ENCODE measurements around the gene ZNF800.
A peak's percentile ranks its signal among the peaks of the same experiment; 100 is the strongest.
"Not testable (repeated sequence)": the region's sequence is repeated elsewhere in the genome, so short reads cannot be mapped to it uniquely, and the experiment has no call there.

Gene ZNF800

GRCh38 chr7:127396184-127396583 lies 3.7 kb upstream of the ZNF800 start:
- ChIA-PET CTCF (interaction anchor here (0.6 to 0.7 kb wide), 2 partner anchors 245 to 351 kb away, joined by 3 to 5 read pairs; no protein-coding TSS in a partner anchor), POLR2A (no interaction called here)
- DNase-seq (ENCODE audit: extremely low spot score), result peak; percentile 22
- no peak for TF ChIP-seq LEF1 (IDR thresholded peaks at IDR 0.05; ENCODE audit: borderline replicate concordance)
- TF ChIP-seq FOXA1 (IDR thresholded peaks at IDR 0.05), result no peak
- TF ChIP-seq HDGF (IDR thresholded peaks at IDR 0.05; ENCODE audit: borderline replicate concordance), result no peak
- no peak for TF ChIP-seq FOXM1 (IDR thresholded peaks at IDR 0.05; ENCODE audit: borderline replicate concordance)
- TF ChIP-seq TARDBP (IDR thresholded peaks at IDR 0.05), result no peak
- no peak for TF ChIP-seq SUZ12 (IDR thresholded peaks at IDR 0.05)
- TF ChIP-seq, protein P1, sequence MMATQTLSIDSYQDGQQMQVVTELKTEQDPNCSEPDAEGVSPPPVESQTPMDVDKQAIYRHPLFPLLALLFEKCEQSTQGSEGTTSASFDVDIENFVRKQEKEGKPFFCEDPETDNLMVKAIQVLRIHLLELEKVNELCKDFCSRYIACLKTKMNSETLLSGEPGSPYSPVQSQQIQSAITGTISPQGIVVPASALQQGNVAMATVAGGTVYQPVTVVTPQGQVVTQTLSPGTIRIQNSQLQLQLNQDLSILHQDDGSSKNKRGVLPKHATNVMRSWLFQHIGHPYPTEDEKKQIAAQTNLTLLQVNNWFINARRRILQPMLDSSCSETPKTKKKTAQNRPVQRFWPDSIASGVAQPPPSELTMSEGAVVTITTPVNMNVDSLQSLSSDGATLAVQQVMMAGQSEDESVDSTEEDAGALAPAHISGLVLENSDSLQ (IDR thresholded peaks at IDR 0.05), result no peak
- TF ChIP-seq BHLHE40 (IDR thresholded peaks at IDR 0.05; ENCODE audit: borderline replicate concordance), result no peak
- TF ChIP-seq L3MBTL2 (conservative IDR thresholded peaks at IDR 0.05), result no peak
- TF ChIP-seq SP1 (IDR thresholded peaks at IDR 0.05), result no peak
- no peak for TF ChIP-seq NFRKB (IDR thresholded peaks at IDR 0.05)
- no peak for TF ChIP-seq ZNF384 (IDR thresholded peaks at IDR 0.05)
- no peak for TF ChIP-seq ELF4 (IDR thresholded peaks at IDR 0.05)
- no peak for TF ChIP-seq ARNT (IDR thresholded peaks at IDR 0.05)
- no peak for TF ChIP-seq FOXK2 (IDR thresholded peaks at IDR 0.05)
- no peak for TF ChIP-seq CTBP1 (IDR thresholded peaks at IDR 0.05; ENCODE audit: borderline replicate concordance)

DNA sequence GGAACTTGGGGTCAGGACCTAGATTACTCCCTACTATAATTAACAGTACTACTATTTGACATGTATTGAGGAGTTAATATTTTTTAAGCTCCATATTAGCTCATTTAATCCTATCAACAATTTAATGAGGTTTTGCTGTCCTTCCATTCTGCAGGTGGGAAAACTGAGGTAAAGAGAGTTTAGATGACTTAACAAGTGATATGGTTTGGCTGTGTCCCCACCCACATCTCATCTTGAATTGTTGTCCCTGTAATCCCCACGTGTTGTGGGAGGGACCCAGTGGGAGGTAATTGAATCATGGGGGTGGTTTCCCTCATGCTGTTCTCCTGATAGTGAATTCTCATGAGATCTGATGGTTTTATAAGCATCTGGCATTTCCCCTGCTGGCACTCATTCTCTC lies 2.6 kb upstream of the ZNF800 start:
- DNase-seq (ENCODE audit: extremely low spot score); POLR2A ChIA-PET: not testable (repeated sequence)

GRCh38 chr7:127393368-127394058 lies 1.0 kb upstream of the ZNF800 start:
- no peak for TF ChIP-seq FOXK2 (IDR thresholded peaks at IDR 0.05)
- TF ChIP-seq L3MBTL2 (conservative IDR thresholded peaks at IDR 0.05), result peak; percentile 92; the same call in 1 of the 2 replicates
- no peak for TF ChIP-seq SP1 (IDR thresholded peaks at IDR 0.05)
- TF ChIP-seq LEF1 (IDR thresholded peaks at IDR 0.05; ENCODE audit: borderline replicate concordance), result no peak
- no peak for TF ChIP-seq FOXM1 (IDR thresholded peaks at IDR 0.05; ENCODE audit: borderline replicate concordance)
- ChIA-PET POLR2A (interaction anchor here (1.0 to 2.2 kb wide), 3 partner anchors 9 to 38 kb away, joined by 3 to 6 read pairs (median 3); no protein-coding TSS in a partner anchor), CTCF (interaction anchor here (0.8 kb wide), 1 partner anchor 46 kb away, joined by 4 read pairs; no protein-coding TSS in a partner anchor)
- peak; percentile 12 for DNase-seq (ENCODE audit: extremely low spot score)

More for the DNA sequence above, 2.6 kb upstream of the ZNF800 start:
- CTCF ChIA-PET, result not testable (repeated sequence)

DNA sequence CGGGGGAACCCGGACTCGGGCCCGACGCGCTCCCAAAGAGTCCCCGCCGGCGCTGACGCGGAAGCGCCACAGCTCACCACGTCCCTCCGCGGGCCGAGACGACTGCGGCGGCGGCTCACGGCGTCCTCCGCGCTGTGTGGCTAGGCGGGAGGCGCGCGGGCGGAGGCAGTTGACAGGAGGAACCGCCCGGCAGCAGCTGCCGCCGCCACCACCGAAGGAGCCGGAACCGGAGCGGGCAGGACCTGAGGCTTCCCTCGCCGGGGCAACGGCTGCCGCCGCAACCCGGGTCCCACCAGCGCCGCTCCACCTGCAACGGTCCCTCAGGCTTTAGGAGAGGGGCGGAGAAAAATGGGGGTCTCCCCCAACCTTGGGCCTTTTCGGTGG lies 334 bp downstream of the ZNF800 start:
- peak; percentile 50 for DNase-seq (ENCODE audit: extremely low spot score)
- no peak for TF ChIP-seq HDGF (IDR thresholded peaks at IDR 0.05; ENCODE audit: borderline replicate concordance)
- TF ChIP-seq FOXM1 (IDR thresholded peaks at IDR 0.05; ENCODE audit: borderline replicate concordance), result no peak
- TF ChIP-seq SUZ12 (IDR thresholded peaks at IDR 0.05), result no peak
- TF ChIP-seq FOXK2 (IDR thresholded peaks at IDR 0.05), result no peak
- TF ChIP-seq SP1 (IDR thresholded peaks at IDR 0.05), result no peak
- no peak for TF ChIP-seq ELF4 (IDR thresholded peaks at IDR 0.05)
- ChIA-PET CTCF (no interaction called here), POLR2A (interaction anchor here (0.8 to 2.2 kb wide), 15 partner anchors 8 to 195 kb away, joined by 3 to 6 read pairs (median 4); no protein-coding TSS in a partner anchor)

- TF ChIP-seq FOXK2 (IDR thresholded peaks at IDR 0.05) (no peak), SP1 (IDR thresholded peaks at IDR 0.05) (no peak), CTBP1 (IDR thresholded peaks at IDR 0.05; ENCODE audit: borderline replicate concordance) (no peak), ELF4 (IDR thresholded peaks at IDR 0.05) (no peak), LEF1 (IDR thresholded peaks at IDR 0.05; ENCODE audit: borderline replicate concordance) (no peak), TARDBP (IDR thresholded peaks at IDR 0.05) (no peak), SUZ12 (IDR thresholded peaks at IDR 0.05) (no peak)
- ChIA-PET CTCF (no interaction called here), POLR2A (interaction anchor here (1.0 to 2.2 kb wide), 6 partner anchors 8 to 195 kb away, joined by 3 to 6 read pairs (median 4); no protein-coding TSS in a partner anchor)
- DNase-seq (ENCODE audit: extremely low spot score), result peak; percentile 35
These were observed 822 bp downstream of the ZNF800 start for GRCh38 chr7:127391591-127392181.

GRCh38 chr7:127390817-127391590 lies 1.5 kb downstream of the ZNF800 start:
- TF ChIP-seq ZNF384 (IDR thresholded peaks at IDR 0.05), result no peak
- TF ChIP-seq, protein P1 (IDR thresholded peaks at IDR 0.05), result peak; percentile 57
- TF ChIP-seq BHLHE40 (IDR thresholded peaks at IDR 0.05; ENCODE audit: borderline replicate concordance), result no peak
- TF ChIP-seq TARDBP (IDR thresholded peaks at IDR 0.05), result no peak
- TF ChIP-seq FOXM1 (IDR thresholded peaks at IDR 0.05; ENCODE audit: borderline replicate concordance), result no peak
- no peak for TF ChIP-seq SP1 (IDR thresholded peaks at IDR 0.05)
- no peak for TF ChIP-seq LEF1 (IDR thresholded peaks at IDR 0.05; ENCODE audit: borderline replicate concordance)
- TF ChIP-seq SUZ12 (IDR thresholded peaks at IDR 0.05), result no peak
- ChIA-PET CTCF (no interaction called here), POLR2A (interaction anchor here (1.8 kb wide), 1 partner anchor 15 kb away, joined by 4 read pairs; no protein-coding TSS in a partner anchor)

More at GRCh38 chr7:127390817-127391590, 1.5 kb downstream of the ZNF800 start:
- DNase-seq (ENCODE audit: extremely low spot score), result no peak
